Parathyroid adenoma (tissue), 2 donors: ENCODE measurements around the gene DSCAM.

Experiments used
- H2AFZ ChIP-seq: fragments of 300-600 bp; sonication (generic); one replicate; pipeline ENCODE4 v1.7.0; 2017; ENCODE audit warnings: antibody characterized with exemption, mild to moderate bottlenecking
- H3K27ac ChIP-seq: fragments of 300-600 bp; sonication (generic); one replicate; pipeline ENCODE4 v1.7.0; 2017
- H3K27me3 ChIP-seq: fragments of 300-600 bp; sonication (generic); one replicate; pipeline ENCODE4 v1.7.0; 2017; ENCODE audit warnings: low read length; ENCODE audit not compliant: control insufficient read depth, insufficient read depth
- H3K36me3 ChIP-seq: fragments of 300-600 bp; sonication (generic); one replicate; pipeline ENCODE4 v1.7.0; 2017; ENCODE audit warnings: low read length; ENCODE audit not compliant: control insufficient read depth, insufficient read depth
- H3K4me1 ChIP-seq: fragments of 300-600 bp; sonication (generic); one replicate; pipeline ENCODE4 v1.7.0; 2017; ENCODE audit warnings: control low read depth
- H3K4me2 ChIP-seq: fragments of 300-600 bp; sonication (generic); one replicate; pipeline ENCODE4 v1.7.0; 2017; ENCODE audit warnings: low read length
- H3K4me3 ChIP-seq: fragments of 300-600 bp; sonication (generic); one replicate; pipeline ENCODE4 v1.7.0; 2017; ENCODE audit warnings: low read depth, low read length
- H3K79me2 ChIP-seq: fragments of 300-600 bp; sonication (generic); one replicate; pipeline ENCODE4 v1.7.0; 2017; ENCODE audit warnings: control low read depth
- H3K9ac ChIP-seq: fragments of 300-600 bp; sonication (generic); one replicate; pipeline ENCODE4 v1.7.0; 2017; ENCODE audit warnings: mild to moderate bottlenecking
- H3K9me3 ChIP-seq: fragments of 300-600 bp; sonication (generic); one replicate; pipeline ENCODE4 v1.7.0; 2017; ENCODE audit warnings: low read length; ENCODE audit not compliant: control insufficient read depth
- TF ChIP-seq, protein P1 (sequence below): fragments of 300-600 bp; sonication (generic); IDR thresholded peaks from one replicate; pipeline ENCODE4 v1.7.0; 2017; ENCODE audit warnings: antibody characterized with exemption, mild to moderate bottlenecking
- donor health status: primary hyperparathyroidism.

DSCAM gene

DNA sequence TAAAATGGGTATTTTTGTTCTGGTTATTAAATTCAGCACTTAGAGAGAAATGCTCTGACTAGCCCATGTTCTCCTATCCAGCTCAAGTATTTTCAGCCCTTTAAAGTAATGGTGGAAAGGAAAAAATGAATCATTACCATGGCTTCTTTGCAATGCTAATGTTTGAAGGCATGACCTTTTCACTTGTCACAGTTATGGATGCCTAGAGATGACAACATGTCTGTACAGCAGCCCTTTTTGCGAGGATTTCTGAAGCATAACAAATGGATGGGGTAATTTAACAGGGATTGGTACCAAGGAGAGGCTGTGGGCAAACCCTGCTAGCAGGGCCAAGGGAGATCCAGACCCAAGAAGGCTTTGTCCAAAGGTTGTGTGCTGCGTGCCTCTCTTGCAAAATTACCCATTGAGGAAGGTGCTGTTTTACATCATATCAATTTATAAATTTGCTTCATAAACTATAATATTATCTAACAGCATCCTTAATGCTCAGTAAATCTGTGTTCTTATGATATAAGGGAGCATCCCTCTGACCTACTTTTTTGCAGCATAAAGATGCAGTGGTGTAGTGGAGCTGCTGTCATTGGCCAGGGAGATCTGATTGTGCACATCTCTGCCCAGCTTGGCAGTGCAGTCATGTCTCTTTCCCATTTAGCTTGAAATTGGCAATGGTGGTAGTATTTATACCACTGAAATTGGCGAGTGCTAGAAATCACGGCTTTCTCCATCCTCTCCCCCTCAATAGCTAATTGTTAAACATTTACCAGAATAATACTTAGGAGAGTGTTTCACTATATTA, 652.6 kb downstream of the DSCAM start:
- no peaks in the 10 kb centered on the region for H3K27me3 ChIP-seq
- H2AFZ ChIP-seq = no peak overlapping the region
- H3K9me3 ChIP-seq = no peaks in the 10 kb centered on the region
- no peaks in the 10 kb centered on the region for H3K79me2 ChIP-seq
- TF ChIP-seq, protein P1, sequence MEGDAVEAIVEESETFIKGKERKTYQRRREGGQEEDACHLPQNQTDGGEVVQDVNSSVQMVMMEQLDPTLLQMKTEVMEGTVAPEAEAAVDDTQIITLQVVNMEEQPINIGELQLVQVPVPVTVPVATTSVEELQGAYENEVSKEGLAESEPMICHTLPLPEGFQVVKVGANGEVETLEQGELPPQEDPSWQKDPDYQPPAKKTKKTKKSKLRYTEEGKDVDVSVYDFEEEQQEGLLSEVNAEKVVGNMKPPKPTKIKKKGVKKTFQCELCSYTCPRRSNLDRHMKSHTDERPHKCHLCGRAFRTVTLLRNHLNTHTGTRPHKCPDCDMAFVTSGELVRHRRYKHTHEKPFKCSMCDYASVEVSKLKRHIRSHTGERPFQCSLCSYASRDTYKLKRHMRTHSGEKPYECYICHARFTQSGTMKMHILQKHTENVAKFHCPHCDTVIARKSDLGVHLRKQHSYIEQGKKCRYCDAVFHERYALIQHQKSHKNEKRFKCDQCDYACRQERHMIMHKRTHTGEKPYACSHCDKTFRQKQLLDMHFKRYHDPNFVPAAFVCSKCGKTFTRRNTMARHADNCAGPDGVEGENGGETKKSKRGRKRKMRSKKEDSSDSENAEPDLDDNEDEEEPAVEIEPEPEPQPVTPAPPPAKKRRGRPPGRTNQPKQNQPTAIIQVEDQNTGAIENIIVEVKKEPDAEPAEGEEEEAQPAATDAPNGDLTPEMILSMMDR = no peak
- no peak overlapping the region for H3K4me3 ChIP-seq
- H3K36me3 ChIP-seq = no peaks in the 10 kb centered on the region
- no peak overlapping the region for H3K4me2 ChIP-seq
- no peaks in the 10 kb centered on the region for H3K4me1 ChIP-seq
- H3K27ac ChIP-seq = no peak overlapping the region
- no peak overlapping the region for H3K9ac ChIP-seq

DNA sequence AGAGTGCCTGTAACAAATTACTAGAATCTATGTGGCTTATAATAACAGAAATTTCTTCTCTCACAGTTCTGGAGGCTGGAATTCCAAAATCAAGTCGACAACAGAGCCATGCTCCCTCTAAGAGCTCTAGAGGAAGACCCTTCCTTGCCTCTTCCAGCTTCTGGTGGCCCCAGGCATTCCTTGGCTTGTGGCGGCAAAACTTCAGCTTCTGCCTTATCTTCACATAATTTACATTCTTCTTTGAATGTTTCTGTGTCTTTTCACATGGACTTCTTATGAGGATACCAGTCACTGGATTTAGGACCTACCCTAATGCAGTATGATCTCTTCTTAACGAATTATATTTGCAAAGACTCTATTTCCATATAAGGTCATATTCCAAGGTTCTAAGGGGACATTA, 655.3 kb downstream of the DSCAM start:
- Histone ChIP-seq H3K27me3 (no peaks in the 10 kb centered on the region), H3K36me3 (no peaks in the 10 kb centered on the region), H3K4me2 (no peak overlapping the region), H3K27ac (no peak overlapping the region), H3K9me3 (no peaks in the 10 kb centered on the region), H3K4me1 (no peaks in the 10 kb centered on the region), H2AFZ (no peak overlapping the region), H3K9ac (no peak overlapping the region), H3K79me2 (no peaks in the 10 kb centered on the region), H3K4me3 (no peak overlapping the region)
- TF ChIP-seq, protein P1 = no peak

DNA sequence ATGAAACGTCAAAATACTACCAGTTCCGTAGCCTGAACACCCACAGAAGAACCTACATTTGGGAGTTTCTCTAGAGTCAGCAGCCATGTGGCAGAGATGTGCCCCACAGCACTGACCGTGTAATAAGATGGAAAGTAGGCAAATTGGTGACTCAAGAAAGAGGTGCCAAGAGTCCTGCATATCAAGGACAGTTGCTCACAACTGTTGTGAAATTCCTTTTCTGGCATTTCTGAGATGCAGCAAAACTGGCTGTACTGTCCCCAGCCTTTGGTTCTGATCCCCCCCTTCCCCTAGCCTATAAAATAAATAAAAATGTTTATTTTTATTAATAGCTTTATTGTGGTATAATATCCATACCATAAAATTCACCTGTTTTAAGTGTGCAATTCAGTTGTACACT, 655.8 kb downstream of the DSCAM start:
- Histone ChIP-seq H3K79me2 (no peaks in the 10 kb centered on the region), H3K4me3 (no peak overlapping the region), H3K27me3 (no peaks in the 10 kb centered on the region), H3K9me3 (no peaks in the 10 kb centered on the region), H3K9ac (no peak overlapping the region), H3K36me3 (no peaks in the 10 kb centered on the region), H2AFZ (no peak overlapping the region), H3K4me2 (no peak overlapping the region), H3K4me1 (no peaks in the 10 kb centered on the region), H3K27ac (no peak overlapping the region)
- TF ChIP-seq, protein P1 = no peak

DNA sequence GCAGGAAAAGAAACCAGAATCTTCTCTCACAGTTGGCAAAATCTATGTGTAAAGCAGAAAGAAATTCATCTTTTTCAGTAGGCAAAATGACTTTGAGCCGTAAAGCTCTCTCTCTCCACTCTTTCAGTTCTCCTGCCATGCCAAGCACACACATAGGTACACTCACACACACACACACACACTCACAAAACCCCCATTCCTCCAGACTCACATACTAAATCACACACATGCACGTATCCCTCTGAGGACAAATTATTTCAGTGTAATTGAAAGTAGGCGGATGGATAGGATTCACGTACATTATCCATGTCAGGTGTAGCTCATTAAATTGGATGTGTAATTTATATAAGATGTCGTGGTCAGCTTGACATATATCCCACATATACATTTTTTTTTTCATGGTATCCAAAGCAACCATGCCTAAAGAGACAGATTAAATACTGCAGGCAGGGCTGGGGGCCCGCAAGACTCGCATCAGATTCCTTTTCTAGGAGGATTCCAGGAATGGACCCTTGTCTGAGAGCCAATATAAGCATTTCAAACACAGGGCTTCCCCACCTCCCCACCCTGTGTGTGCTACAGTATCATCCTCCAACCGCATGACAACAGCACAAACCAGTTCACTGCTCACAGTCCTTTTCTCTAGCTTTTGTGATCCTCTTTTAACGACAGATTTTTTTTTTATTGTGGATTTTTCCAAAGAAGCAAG, 658.9 kb downstream of the DSCAM start:
- Histone ChIP-seq H3K79me2 (no peaks in the 10 kb centered on the region), H3K27ac (no peak overlapping the region), H3K4me1 (no peaks in the 10 kb centered on the region), H3K36me3 (no peaks in the 10 kb centered on the region), H2AFZ (no peak overlapping the region), H3K4me2 (no peak overlapping the region), H3K9ac (no peak overlapping the region), H3K9me3 (no peaks in the 10 kb centered on the region), H3K4me3 (no peak overlapping the region), H3K27me3 (no peaks in the 10 kb centered on the region)
- TF ChIP-seq, protein P1 = no peak
